ENCODE measurements around the gene ASB1.

- TF ChIP-seq CTCF (IDR thresholded peaks at IDR 0.05; ENCODE audit: low read length), result no peak
- no peak for TF ChIP-seq EZH2 (IDR thresholded peaks at IDR 0.05; ENCODE audit: borderline replicate concordance, low read length)
Measured at GRCh38 chr2:238408615-238409340, 17.9 kb upstream of the ASB1 start.

Data from OCI-LY1 (cell line).